Bronchial smooth muscle cell (primary cell): ENCODE measurements around the gene BTBD18. TPM values are rescaled to one million over a fixed set of nuclear protein-coding genes. Genes with fewer than 3 reads are reported as not detected.

ENCODE experiments used
- total RNA-seq: library from RNA; depleted of rRNA; stranded (reverse); fragments of >200 nt; gene quantifications from 2 replicates; pipeline ENCODE4 v1.2.1, GENCODE V29; 2014

The BTBD18 gene, protein sequence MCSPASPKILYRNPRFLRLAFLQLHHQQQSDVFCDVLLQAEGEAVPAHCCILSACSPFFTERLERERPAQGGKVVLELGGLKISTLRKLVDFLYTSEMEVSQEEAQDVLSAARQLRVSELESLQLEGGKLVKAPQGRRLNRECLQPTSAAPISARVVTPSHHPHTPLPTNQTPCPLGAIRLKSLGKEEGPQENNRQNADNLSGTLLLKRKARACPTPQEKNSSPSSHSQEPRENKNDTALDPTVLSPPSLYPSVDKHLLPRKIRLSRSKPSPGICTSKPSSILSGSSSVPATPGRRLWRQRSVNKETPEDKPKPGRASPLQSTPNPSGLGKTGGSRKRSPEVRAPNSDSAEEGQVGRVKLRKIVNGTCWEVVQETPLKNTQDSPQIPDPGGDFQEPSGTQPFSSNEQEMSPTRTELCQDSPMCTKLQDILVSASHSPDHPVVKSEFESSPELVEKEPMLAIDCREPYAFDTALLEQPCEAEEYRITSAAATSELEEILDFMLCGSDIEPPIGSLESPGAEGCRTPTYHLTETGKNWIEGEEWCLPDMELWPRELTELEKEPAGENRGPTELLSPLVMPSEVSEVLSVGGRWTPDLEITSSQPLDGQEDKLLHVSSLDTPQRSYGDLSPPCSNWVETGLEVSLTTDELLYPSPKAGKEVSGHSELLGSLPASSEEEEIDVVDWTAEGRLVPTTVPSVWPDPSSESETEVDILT
- total RNA-seq, result not detected in 2 replicates

DNA sequence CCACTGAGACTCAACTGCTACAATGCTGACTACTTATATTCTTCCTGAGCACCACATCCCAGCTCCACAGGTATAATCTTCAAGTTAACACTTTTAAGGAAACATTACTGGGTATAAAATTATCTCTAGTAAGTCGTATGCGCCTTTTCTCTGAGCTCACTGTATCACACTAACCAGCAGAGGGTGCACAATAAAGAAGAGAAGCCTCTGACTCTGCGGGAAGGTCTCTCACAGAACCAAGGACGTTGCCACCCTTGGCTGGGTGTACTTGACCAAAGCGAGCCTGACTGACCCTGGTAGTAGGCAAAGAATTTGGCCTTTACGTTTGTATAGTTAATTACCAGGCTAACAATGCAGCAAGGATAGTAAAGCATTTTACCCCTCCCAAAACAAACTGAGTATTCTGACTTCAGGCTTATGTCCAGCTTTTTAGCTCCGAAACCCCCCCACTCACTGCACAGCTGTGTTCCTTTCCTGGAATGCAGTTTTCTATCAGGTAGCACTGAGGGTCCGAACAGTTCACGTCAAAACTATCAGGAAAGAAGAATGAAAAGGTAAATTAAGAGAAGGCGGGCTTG lies at the start of gene BTBD18:
BTBD18 (minus strand) TSS at position 144 of the 578 bp plus-strand sequence. CDS start 631 bp downstream, outside the sequence.

DNA sequence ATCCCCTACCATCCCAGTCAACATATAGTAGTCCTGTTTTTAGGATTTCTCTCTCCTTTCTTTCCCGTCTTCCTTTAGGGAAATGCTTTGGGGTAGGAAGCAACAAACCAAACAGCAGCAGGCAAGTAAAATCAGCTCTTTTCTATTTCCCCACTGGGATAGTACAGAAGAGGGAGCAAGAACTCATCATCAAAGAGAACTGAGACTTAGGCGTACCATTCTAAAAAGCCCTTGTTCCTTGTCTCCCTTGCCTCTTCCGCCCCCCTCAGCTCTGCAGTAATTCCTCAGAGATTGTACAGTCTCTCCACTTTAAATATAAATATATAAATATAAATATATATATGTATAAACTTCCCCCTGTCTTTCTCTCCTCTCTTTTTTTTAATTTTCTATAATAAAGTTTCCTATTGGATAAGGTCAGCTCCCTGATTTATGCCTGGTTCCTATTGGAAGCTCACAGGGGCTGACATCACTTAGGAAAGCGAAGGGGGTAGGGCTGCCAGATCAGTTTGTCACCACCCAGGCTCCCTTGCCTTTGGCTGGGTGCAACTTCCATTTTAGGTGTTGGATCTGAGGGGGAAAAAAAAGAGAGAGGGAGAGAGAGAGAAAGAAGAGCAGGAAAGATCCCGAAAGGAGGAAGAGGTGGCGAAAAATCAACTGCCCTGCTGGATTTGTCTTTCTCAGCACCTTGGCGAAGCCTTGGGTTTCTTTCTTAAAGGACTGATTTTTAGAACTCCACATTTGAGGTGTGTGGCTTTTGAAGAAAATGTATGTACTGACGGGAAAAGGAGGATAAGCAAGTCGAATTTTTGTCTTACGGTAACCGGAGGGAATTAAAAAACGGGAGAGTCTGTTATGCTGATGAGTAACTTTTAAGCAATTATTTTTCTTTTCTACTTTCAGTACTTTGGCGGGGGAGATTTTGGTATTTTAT lies 9.9 kb upstream of the BTBD18 start, which contains the start of gene CTNND1:
CTNND1 (plus strand) TSS at position 502 of the 934 bp plus-strand sequence. CDS start 29,677 bp downstream, outside the sequence.

DNA sequence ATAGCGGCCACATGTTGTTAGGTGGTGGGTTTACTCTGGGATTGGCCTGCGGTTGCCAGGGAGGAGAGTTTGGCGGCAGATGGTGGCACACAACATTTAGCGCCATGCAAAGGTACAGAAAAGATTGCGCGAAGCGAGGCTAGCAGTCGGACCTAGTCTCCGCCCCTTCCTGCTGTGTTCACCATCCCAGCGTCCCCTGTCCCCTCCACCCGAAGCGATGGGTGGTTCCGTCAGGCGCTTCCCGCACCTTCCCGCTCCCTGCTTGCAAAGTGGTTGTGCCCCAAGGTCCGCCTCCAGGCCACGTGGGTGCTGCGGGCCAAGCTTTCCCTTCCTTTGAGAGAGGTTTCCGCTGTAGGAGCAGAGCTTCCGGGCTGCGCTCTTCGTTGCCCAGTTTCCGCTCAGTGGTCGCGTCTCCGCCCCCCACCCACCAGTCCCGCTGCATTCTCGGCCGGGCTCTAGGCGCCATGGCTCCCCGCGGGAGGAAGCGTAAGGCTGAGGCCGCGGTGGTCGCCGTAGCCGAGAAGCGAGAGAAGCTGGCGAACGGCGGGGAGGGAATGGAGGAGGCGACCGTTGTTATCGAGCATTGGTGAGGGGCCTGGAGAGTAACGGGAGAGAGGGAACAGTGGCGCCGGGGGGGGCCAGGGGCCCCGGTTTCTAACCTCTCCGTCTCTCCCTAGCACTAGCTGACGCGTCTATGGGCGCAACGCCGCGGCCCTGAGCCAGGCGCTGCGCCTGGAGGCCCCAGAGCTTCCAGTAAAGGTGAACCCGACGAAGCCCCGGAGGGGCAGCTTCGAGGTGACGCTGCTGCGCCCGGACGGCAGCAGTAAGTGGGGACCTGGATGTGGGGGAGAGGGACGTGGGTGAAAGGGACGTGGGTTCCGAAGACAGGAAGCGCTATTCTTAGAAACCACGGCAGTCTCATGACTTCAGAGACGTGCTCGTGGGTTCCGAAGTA lies 10.2 kb downstream of the BTBD18 start, which contains the start of gene SELENOH:
SELENOH (plus strand) TSS at position 360 of the 955 bp plus-strand sequence; CDS start at position 465, 105 bp downstream.

GRCh38 chr11:57712256-57713150 lies 39.1 kb downstream of the BTBD18 start, which contains the start of gene TMX2:
TSS of gene TMX2 (plus strand) at chr11:57712593. CDS start at chr11:57712619, 26 bp downstream.

DNA sequence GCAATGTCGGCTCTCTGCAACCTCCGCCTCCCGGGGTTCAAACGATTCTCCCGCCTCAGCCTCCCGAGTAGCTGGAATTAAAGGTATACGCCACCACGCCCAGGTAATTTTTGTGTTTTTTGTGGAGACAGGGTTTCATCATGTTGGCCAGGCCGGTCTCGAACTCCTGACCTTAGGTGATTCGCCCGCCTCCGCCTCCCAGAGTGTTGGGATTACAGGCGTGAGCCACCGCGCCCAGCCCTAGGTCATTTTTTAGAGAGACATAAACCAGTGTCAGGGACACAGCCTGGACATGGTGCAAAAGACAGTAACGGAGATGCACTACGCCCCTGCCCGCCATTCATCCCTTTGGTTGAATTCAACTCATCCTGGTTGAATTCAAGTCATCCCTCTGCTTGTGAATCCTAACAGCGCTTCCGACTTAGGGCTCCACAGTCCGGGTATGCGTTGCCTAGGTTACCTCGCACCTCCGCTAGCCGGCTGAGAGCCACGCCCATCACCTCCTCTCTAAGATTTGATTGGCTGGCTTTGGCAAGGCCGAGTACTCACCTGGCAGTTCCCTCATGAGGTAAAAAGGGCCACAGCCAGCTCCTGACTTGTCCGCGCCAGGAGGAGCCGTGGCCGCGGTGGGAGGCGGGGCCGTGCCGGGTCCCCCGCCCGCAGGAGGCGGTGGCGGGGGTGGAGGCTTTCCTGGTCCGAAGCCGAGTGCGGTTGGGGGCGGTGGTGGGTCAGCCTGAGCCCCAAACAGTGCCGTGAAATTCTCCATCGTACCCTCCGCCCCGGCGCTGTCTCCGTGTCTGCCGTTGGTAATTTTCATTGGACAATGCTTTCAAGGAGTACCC lies 40.0 kb downstream of the BTBD18 start, which contains the start of gene MED19:
MED19 (minus strand) TSS at position 802 of the 842 bp plus-strand sequence; CDS start at position 766, 36 bp downstream.

Other genes with a start within 250 kb of the BTBD18 start
- gene SLC43A1, start 236.1 kb downstream of the BTBD18 start, total RNA-seq, result 12.0 and 26.4 TPM in 2 replicates
- 47.3 and 55.0 TPM in 2 replicates for gene TIMM10, start 221.1 kb downstream of the BTBD18 start, total RNA-seq
- gene SMTNL1, start 214.2 kb downstream of the BTBD18 start, total RNA-seq, result not detected in 2 replicates
- gene UBE2L6, start 184.1 kb downstream of the BTBD18 start, total RNA-seq, result 63.2 and 73.2 TPM in 2 replicates
- gene SERPING1, start 154.1 kb downstream of the BTBD18 start, total RNA-seq, result 5.5 and 7.6 TPM in 2 replicates
- 2.2 and 4.7 TPM in 2 replicates for gene YPEL4, start 101.9 kb downstream of the BTBD18 start, total RNA-seq
- 13.4 and 17.8 TPM in 2 replicates for gene CLP1, start 94.1 kb downstream of the BTBD18 start, total RNA-seq
- gene ZDHHC5, start 83.7 kb downstream of the BTBD18 start, total RNA-seq, result 18.4 and 20.0 TPM in 2 replicates
- gene MED19, start 39.6 kb downstream of the BTBD18 start, total RNA-seq, result 10.6 and 13.4 TPM in 2 replicates
- gene TMX2, start 39.2 kb downstream of the BTBD18 start, total RNA-seq, result 35.3 and 39.4 TPM in 2 replicates
- gene SELENOH, start 10.3 kb downstream of the BTBD18 start, total RNA-seq, result 50.1 and 88.9 TPM in 2 replicates
- 75.2 and 91.6 TPM in 2 replicates for gene CTNND1, start 10.0 kb upstream of the BTBD18 start, total RNA-seq